ENCODE data around the gene AGAP3. TPM values are rescaled to one million over a fixed set of nuclear protein-coding genes. Genes with fewer than 3 reads are reported as not detected.

Gene AGAP3
- total RNA-seq, 1 experiment from 2014 or later = 138 TPM

- no peaks in the 10 kb centered on the region for H3K9me3 Mint-ChIP-seq (ENCODE audit: unreplicated experiment)
- TF ChIP-seq CTCF (IDR thresholded peaks at IDR 0.05; ENCODE audit: unreplicated experiment) = no peak
- peak overlapping the region; percentile 97 for H3K4me3 Mint-ChIP-seq (ENCODE audit: unreplicated experiment)
- CTCF ChIA-PET = interaction anchor here (0.6 to 4.6 kb wide), 9 partner anchors 11 to 161 kb away, joined by 3 to 42 read pairs (median 4); no protein-coding TSS in a partner anchor
- H3K27me3 Mint-ChIP-seq (ENCODE audit: insufficient read depth, unreplicated experiment) = no peaks in the 10 kb centered on the region
- intact Hi-C loops (cut with micrococcal nuclease) = no loop called here
- H3K27ac Mint-ChIP-seq (ENCODE audit: low read depth, unreplicated experiment) = peak overlapping the region; percentile 87
- DNase-seq (ENCODE audit: unreplicated experiment) = peak; percentile 39
- H3K36me3 Mint-ChIP-seq (ENCODE audit: insufficient read depth, unreplicated experiment) = peaks cover 26% of the 10 kb centered on the region
- H3K4me1 Mint-ChIP-seq (ENCODE audit: insufficient read depth, unreplicated experiment) = peaks cover 38% of the 10 kb centered on the region
- POLR2A ChIA-PET = interaction anchor here (1.8 to 8.4 kb wide), 4 partner anchors 13 to 53 kb away, joined by 6 to 151 read pairs (median 61); partner anchors contain the start of genes ABCB8, AGAP3, FASTK and TMUB1
- no TSS peak for BruUV-seq (replicated peaks)
Measured at GRCh38 chr7:151060113-151060415, 26.2 kb upstream of the AGAP3 start.

GRCh38 chr7:151060416-151061212 is 25.7 kb upstream of the AGAP3 start:
- H3K27me3 Mint-ChIP-seq (ENCODE audit: insufficient read depth, unreplicated experiment) = no peaks in the 10 kb centered on the region

GRCh38 chr7:151061213-151062110 is 24.8 kb upstream of the AGAP3 start:
- Mint-ChIP-seq H3K9me3 (ENCODE audit: unreplicated experiment) (no peaks in the 10 kb centered on the region), H3K4me3 (ENCODE audit: unreplicated experiment) (peak overlapping the region; percentile 97), H3K27me3 (ENCODE audit: insufficient read depth, unreplicated experiment) (no peaks in the 10 kb centered on the region), H3K27ac (ENCODE audit: low read depth, unreplicated experiment) (peak overlapping the region; percentile 63), H3K4me1 (ENCODE audit: insufficient read depth, unreplicated experiment) (peaks cover 38% of the 10 kb centered on the region), H3K36me3 (ENCODE audit: insufficient read depth, unreplicated experiment) (peaks cover 37% of the 10 kb centered on the region)
- no peak for DNase-seq (ENCODE audit: unreplicated experiment)
- ChIA-PET CTCF (interaction anchor here (0.6 to 4.6 kb wide), 9 partner anchors 14 to 596 kb away, joined by 3 to 42 read pairs (median 3); no protein-coding TSS in a partner anchor), POLR2A (interaction anchor here (0.9 to 8.4 kb wide), 5 partner anchors 19 to 51 kb away, joined by 3 to 151 read pairs (median 42); partner anchors contain the start of genes ABCB8, AGAP3, FASTK and TMUB1)
- intact Hi-C loops (cut with micrococcal nuclease) = no loop called here
- TF ChIP-seq CTCF (IDR thresholded peaks at IDR 0.05; ENCODE audit: unreplicated experiment) = no peak
- BruUV-seq (replicated peaks) = no TSS peak

More at GRCh38 chr7:151060416-151061212, 25.7 kb upstream of the AGAP3 start:
- no TSS peak for BruUV-seq (replicated peaks)
- ChIA-PET POLR2A (interaction anchor here (1.8 to 8.4 kb wide), 4 partner anchors 14 to 52 kb away, joined by 6 to 151 read pairs (median 61); partner anchors contain the start of genes ABCB8, AGAP3, FASTK and TMUB1), CTCF (interaction anchor here (0.6 to 4.6 kb wide), 12 partner anchors 11 to 162 kb away, joined by 3 to 42 read pairs (median 4); no protein-coding TSS in a partner anchor)
- H3K9me3 Mint-ChIP-seq (ENCODE audit: unreplicated experiment) = no peaks in the 10 kb centered on the region
- intact Hi-C loops (cut with micrococcal nuclease) = no loop called here
- peaks cover 31% of the 10 kb centered on the region for H3K36me3 Mint-ChIP-seq (ENCODE audit: insufficient read depth, unreplicated experiment)
- peaks cover 38% of the 10 kb centered on the region for H3K4me1 Mint-ChIP-seq (ENCODE audit: insufficient read depth, unreplicated experiment)
- H3K27ac Mint-ChIP-seq (ENCODE audit: low read depth, unreplicated experiment) = peak overlapping the region; percentile 87
- peak overlapping the region; percentile 97 for H3K4me3 Mint-ChIP-seq (ENCODE audit: unreplicated experiment)
- DNase-seq (ENCODE audit: unreplicated experiment) = peak; percentile 71
- no peak for TF ChIP-seq CTCF (IDR thresholded peaks at IDR 0.05; ENCODE audit: unreplicated experiment)

All from MCF 10A (cell line).